Suprapubic skin (tissue), 4 donors: ENCODE measurements around the gene NIPAL4. TPM values are rescaled to one million over a fixed set of nuclear protein-coding genes. Genes with fewer than 3 reads are reported as not detected.

Source experiments
- DNase-seq, 2 donors: peaks; one replicate each; pipeline ENCODE4 v3.0.0-alpha.2; 2019; ENCODE audit warnings: low spot score in 2 of 2
- H3K27ac ChIP-seq: fragments of 200-600 bp; sonication (generic); one replicate; pipeline ENCODE4 v1.5.1; 2019
- H3K27me3 ChIP-seq: fragments of 200-600 bp; sonication (generic); one replicate; pipeline ENCODE4 v1.5.1; 2019
- H3K36me3 ChIP-seq: fragments of 200-600 bp; sonication (generic); one replicate; pipeline ENCODE4 v1.5.1; 2019
- H3K4me1 ChIP-seq: fragments of 200-600 bp; sonication (generic); one replicate; pipeline ENCODE4 v1.5.1; 2019
- H3K4me3 ChIP-seq: fragments of 200-600 bp; sonication (generic); one replicate; pipeline ENCODE4 v1.5.1; 2019; ENCODE audit warnings: mild to moderate bottlenecking
- H3K9me3 ChIP-seq: fragments of 200-600 bp; sonication (generic); one replicate; pipeline ENCODE4 v1.5.1; 2019
- EP300 ChIP-seq: sonication (generic); formaldehyde crosslinking; IDR thresholded peaks from one replicate; pipeline ENCODE4 v1.6.1; 2017; ENCODE audit warnings: antibody characterized with exemption
- POLR2A ChIP-seq, 2 donors: fragments of 450-650 bp; IDR thresholded peaks; one replicate each; pipeline ENCODE4 v1.6.1; 2017; ENCODE audit warnings: antibody characterized with exemption in 2 of 2, mild to moderate bottlenecking in 2 of 2, moderate library complexity in 2 of 2
- POLR2AphosphoS5 ChIP-seq, 3 donors: sonication (generic); formaldehyde crosslinking; IDR thresholded peaks; one replicate each; pipeline ENCODE4 v1.6.1; 2017; ENCODE audit warnings: antibody characterized with exemption in 3 of 3
- WGBS: methylation state at CpG from one replicate; pipeline ENCODE4 v1.1.5; 2018; 5-methylcytosine and 5-hydroxymethylcytosine counted together
- total RNA-seq, 4 donors: library from RNA; depleted of rRNA; stranded (reverse); fragments of >200 nt; gene quantifications; one replicate each; pipeline ENCODE4 v1.1.0, GENCODE V29; 2016
- TF ChIP-seq, protein P1 (sequence below), 2 donors: fragments of 200-600 bp in 1 of 2; fragments of 450-650 bp in 1 of 2; sonication (generic) in 1 of 2; IDR thresholded peaks; one replicate each; pipeline ENCODE4 v1.5.1; 2016 to 2019; ENCODE audit warnings: antibody characterized with exemption in 2 of 2, mild to moderate bottlenecking in 1 of 2, moderate library complexity in 1 of 2

NIPAL4 gene
- total RNA-seq, 4 donors from 2014 or later: 45.8 to 111 (median 86.6) TPM

DNA sequence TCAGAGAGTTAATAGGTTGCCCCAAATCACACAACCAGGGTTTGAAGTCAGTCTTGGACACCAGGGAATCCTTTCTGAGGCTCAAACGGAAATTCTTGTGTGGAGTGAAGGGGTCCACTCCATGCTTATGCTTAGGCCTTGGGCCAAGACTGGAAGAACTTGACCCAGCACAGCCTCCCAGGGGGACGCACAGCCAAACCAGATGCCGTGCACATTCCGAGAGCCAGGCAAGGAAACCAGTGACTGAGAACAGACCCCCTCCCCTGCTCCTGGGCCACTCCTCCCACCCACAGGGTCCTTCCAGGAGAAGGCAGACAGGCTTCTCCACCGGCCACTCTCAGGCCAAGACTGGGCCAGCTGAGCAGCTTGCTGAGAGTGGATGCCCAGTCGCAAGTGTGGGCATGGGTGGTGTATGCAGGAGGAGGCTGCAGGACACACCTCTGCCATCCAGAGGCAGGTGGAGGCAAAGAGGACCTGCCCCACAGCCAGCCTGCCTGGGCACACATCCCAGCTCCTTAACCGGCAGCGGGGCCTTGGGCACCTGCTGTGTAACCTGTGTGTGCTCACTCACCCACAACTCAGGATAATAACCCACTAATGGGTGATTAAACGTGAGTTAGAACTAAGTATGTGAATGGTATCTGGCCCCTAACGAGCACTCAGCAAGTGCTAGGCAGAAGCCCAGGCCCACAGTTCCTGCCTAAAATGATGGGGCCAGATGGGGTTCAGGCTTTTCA is 38.0 kb downstream of the NIPAL4 start:
- no peaks in the 10 kb centered on the region for H3K4me1 ChIP-seq

GRCh38 chr5:157502143-157502647 is 42.2 kb downstream of the NIPAL4 start:
- no peaks in the 10 kb centered on the region for H3K36me3 ChIP-seq

More for the DNA sequence above, 38.0 kb downstream of the NIPAL4 start:
- Histone ChIP-seq H3K9me3 (no peaks in the 10 kb centered on the region), H3K27ac (no peak overlapping the region), H3K4me3 (no peak overlapping the region), H3K27me3 (no peaks in the 10 kb centered on the region), H3K36me3 (no peaks in the 10 kb centered on the region)
- no peak for DNase-seq
- WGBS: 83% methylated on average over 6 of the region's 10 CpGs
- TF ChIP-seq POLR2AphosphoS5 (IDR thresholded peaks at IDR 0.05): no peak
- no peak for TF ChIP-seq EP300
- TF ChIP-seq, protein P1, sequence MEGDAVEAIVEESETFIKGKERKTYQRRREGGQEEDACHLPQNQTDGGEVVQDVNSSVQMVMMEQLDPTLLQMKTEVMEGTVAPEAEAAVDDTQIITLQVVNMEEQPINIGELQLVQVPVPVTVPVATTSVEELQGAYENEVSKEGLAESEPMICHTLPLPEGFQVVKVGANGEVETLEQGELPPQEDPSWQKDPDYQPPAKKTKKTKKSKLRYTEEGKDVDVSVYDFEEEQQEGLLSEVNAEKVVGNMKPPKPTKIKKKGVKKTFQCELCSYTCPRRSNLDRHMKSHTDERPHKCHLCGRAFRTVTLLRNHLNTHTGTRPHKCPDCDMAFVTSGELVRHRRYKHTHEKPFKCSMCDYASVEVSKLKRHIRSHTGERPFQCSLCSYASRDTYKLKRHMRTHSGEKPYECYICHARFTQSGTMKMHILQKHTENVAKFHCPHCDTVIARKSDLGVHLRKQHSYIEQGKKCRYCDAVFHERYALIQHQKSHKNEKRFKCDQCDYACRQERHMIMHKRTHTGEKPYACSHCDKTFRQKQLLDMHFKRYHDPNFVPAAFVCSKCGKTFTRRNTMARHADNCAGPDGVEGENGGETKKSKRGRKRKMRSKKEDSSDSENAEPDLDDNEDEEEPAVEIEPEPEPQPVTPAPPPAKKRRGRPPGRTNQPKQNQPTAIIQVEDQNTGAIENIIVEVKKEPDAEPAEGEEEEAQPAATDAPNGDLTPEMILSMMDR (IDR thresholded peaks at IDR 0.05): no peak
- no peak for TF ChIP-seq POLR2A (IDR thresholded peaks at IDR 0.05)

DNA sequence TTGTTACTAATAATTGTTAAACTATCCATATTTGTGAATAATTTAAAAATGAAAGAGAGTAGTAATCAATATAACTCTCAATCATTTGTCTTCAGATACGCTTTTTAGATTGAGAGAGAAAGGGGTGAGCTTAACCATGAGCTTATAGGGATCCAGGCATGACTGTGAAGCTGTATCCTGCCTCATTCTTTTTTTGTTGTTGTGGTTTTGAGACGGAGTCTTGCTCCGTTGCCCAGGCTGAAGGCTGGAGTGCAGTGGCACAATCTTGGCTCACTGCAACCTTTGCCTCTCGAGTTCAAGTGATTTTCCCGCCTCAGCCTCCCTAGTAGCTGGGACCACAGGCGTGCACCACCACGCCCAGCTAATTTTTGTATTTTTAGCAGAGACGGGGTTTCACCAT is 44.0 kb downstream of the NIPAL4 start:
- 81% methylated on average over 8 of the region's 8 CpGs for WGBS
- H3K9me3 ChIP-seq: no peaks in the 10 kb centered on the region
- DNase-seq: no peak
- no peak overlapping the region for H3K27ac ChIP-seq
- H3K4me3 ChIP-seq: no peak overlapping the region
- H3K4me1 ChIP-seq: no peaks in the 10 kb centered on the region
- no peaks in the 10 kb centered on the region for H3K36me3 ChIP-seq
- no peaks in the 10 kb centered on the region for H3K27me3 ChIP-seq
- TF ChIP-seq POLR2A (IDR thresholded peaks at IDR 0.05) (no peak), EP300 (no peak), POLR2AphosphoS5 (IDR thresholded peaks at IDR 0.05) (no peak)
- TF ChIP-seq, protein P1 (IDR thresholded peaks at IDR 0.05): no peak

More at GRCh38 chr5:157502143-157502647, 42.2 kb downstream of the NIPAL4 start:
- H3K27me3 ChIP-seq: no peaks in the 10 kb centered on the region
- H3K9me3 ChIP-seq: no peaks in the 10 kb centered on the region
- no peaks in the 10 kb centered on the region for H3K4me1 ChIP-seq
- no peak for TF ChIP-seq EP300
- H3K4me3 ChIP-seq: no peak overlapping the region
- no peak for DNase-seq
- 74% methylated on average over 8 of the region's 8 CpGs for WGBS
- no peak overlapping the region for H3K27ac ChIP-seq

DNA sequence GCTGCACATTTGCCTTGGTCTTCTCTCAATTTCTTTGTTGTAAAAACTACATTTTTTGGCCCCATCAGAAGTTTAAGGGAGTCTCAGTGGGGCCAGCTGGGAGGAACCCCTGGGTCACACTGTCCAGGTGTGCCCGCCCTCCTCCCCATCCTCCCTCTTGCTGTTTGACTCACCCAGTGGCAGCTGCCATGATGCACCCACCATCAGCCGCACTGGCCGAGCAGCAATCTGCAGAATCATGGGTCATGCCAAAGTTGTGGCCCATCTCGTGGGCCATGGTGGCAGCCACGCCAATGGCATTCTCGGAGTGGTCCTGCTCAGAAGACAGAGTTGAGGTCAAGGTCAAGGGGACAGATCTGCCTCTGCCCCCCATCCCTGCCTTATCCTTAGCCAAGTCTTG is 45.5 kb downstream of the NIPAL4 start:
- Histone ChIP-seq H3K9me3 (no peaks in the 10 kb centered on the region), H3K4me3 (no peak overlapping the region), H3K4me1 (no peaks in the 10 kb centered on the region), H3K27me3 (no peaks in the 10 kb centered on the region), H3K27ac (no peak overlapping the region), H3K36me3 (no peaks in the 10 kb centered on the region)
- WGBS: 97% methylated on average over 5 of the region's 6 CpGs
- no peak for TF ChIP-seq EP300
- TF ChIP-seq, protein P1 (IDR thresholded peaks at IDR 0.05): no peak
- TF ChIP-seq POLR2AphosphoS5 (IDR thresholded peaks at IDR 0.05): no peak
- TF ChIP-seq POLR2A (IDR thresholded peaks at IDR 0.05): no peak
- no peak for DNase-seq

DNA sequence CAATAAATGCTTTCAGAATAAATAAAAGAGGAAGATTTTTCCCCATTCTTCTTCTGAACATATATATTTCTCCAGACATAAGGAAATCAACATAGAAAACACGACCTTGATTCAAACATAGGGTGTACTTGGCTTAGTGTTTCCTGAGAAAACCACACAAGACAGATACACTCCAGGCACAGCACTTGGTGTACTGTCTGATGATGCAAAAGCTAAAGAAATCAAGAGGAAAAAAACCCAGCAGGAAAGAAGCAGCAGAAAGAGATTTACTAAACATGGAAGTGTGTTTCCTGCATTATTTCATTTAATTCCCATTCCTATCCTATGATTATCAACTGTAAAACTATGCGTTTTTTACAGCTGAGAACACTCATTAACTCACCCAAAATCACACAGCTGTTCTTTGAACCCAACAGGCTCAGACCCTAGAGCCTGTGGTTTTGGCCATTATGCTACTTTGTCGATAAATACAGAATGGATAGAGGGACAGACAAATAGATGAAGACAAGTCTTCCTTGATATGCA is 46.1 kb downstream of the NIPAL4 start:
- H3K4me3 ChIP-seq: no peak overlapping the region
- no peaks in the 10 kb centered on the region for H3K9me3 ChIP-seq
- H3K27ac ChIP-seq: no peak overlapping the region
- DNase-seq: no peak
- H3K36me3 ChIP-seq: no peaks in the 10 kb centered on the region
- 79% methylated on average over 3 of the region's 3 CpGs for WGBS
- peaks cover 4% of the 10 kb centered on the region for H3K4me1 ChIP-seq
- no peak for TF ChIP-seq EP300
- no peak for TF ChIP-seq POLR2A (IDR thresholded peaks at IDR 0.05)
- TF ChIP-seq POLR2AphosphoS5 (IDR thresholded peaks at IDR 0.05): no peak
- TF ChIP-seq, protein P1 (IDR thresholded peaks at IDR 0.05): no peak
- no peaks in the 10 kb centered on the region for H3K27me3 ChIP-seq
